Measurements from ENCODE around the gene PPIL3. TPM values are rescaled to one million over a fixed set of nuclear protein-coding genes. Genes with fewer than 3 reads are reported as not detected.

Gene PPIL3
- total and polyA plus RNA-seq, 7 experiments from 2014 or later, result 28.3 to 69.7 (median 31.5) TPM

- Histone ChIP-seq H3K36me3 (ENCODE audit: control insufficient read depth in 2 of 3, insufficient read depth in 3 of 3, low read length in 3 of 3) (peaks cover 9 to 42% (median 22%) of the 10 kb centered on the region in 3 experiments), H3K9me3 (ENCODE audit: control insufficient read depth in 2 of 3, low read length in 3 of 3) (no peaks in the 10 kb centered on the region), H3K4me3 (ENCODE audit: low read length) (peak overlapping the region; percentile 100), H3K27me3 (ENCODE audit: control insufficient read depth in 2 of 2, insufficient read depth in 2 of 2, low read length in 2 of 2) (no peaks in the 10 kb centered on the region), H3K27ac (ENCODE audit: low read depth, low read length) (peak overlapping the region; percentile 98), H3K4me1 (ENCODE audit: control insufficient read depth in 2 of 2, insufficient read depth in 2 of 2, low read length in 2 of 2) (peaks cover 29% of the 10 kb centered on the region in 2 donors)
- POLR2A ChIA-PET, result interaction anchor here (0.6 to 3.2 kb wide), 47 partner anchors 8 to 1513 kb away, joined by 3 to 156 read pairs (median 5); partner anchors contain the start of genes ALS2, BZW1, CASP10 and CASP8
- Mint-ChIP-seq H3K9me3 (peaks cover 0 to 10% (median 0%) of the 10 kb centered on the region in 11 donors), H3K27me3 (peaks cover 0 to 2% (median 0%) of the 10 kb centered on the region in 5 donors), H3K36me3 (peaks cover 24 to 46% (median 34%) of the 10 kb centered on the region in 5 donors), H3K4me1 (peaks cover 30 to 58% (median 48%) of the 10 kb centered on the region in 7 donors), H3K4me3 (peak overlapping the region; percentile 89 to 98 (median 94)), H3K27ac (peak overlapping the region; percentile 99 to 100 (median 100))
- intact Hi-C loops (cut with micrococcal nuclease), result loop anchor here (1.0 to 10.0 kb wide), 17 partner anchors 26 to 917 kb away; partner anchors contain the start of genes BZW1 (in 2 of the 2), NIF3L1 (in 2 of the 2), ORC2 (in 2 of the 2) and PPIL3 (in 2 of the 2)
- ATAC-seq (peak; percentile 6), DNase-seq (peak in 1 of 9 donors; percentile 35)
- CTCF ChIA-PET, result interaction anchor here (0.6 to 1.3 kb wide), 5 partner anchors 23 to 368 kb away, joined by 3 to 4 read pairs (median 3); partner anchors contain the start of gene CASP10
Observed at GRCh38 chr2:200863782-200864175, 25.1 kb downstream of the PPIL3 start.

GRCh38 chr2:200862532-200863000, 26.3 kb downstream of the PPIL3 start:
- Histone ChIP-seq H3K9me3 (ENCODE audit: control insufficient read depth in 2 of 3, low read length in 3 of 3) (no peaks in the 10 kb centered on the region), H3K27ac (ENCODE audit: low read depth, low read length) (peak overlapping the region; percentile 98), H3K36me3 (ENCODE audit: control insufficient read depth in 2 of 3, insufficient read depth in 3 of 3, low read length in 3 of 3) (peaks cover 20 to 54% (median 34%) of the 10 kb centered on the region in 3 experiments), H3K4me3 (ENCODE audit: low read length) (peak overlapping the region; percentile 100), H3K4me1 (ENCODE audit: control insufficient read depth in 2 of 2, insufficient read depth in 2 of 2, low read length in 2 of 2) (peaks cover 30 to 38% of the 10 kb centered on the region in 2 donors), H3K27me3 (ENCODE audit: control insufficient read depth in 2 of 2, insufficient read depth in 2 of 2, low read length in 2 of 2) (no peaks in the 10 kb centered on the region)
- Mint-ChIP-seq H3K4me1 (peaks cover 36 to 66% (median 56%) of the 10 kb centered on the region in 7 donors), H3K36me3 (peaks cover 36 to 53% (median 45%) of the 10 kb centered on the region in 5 donors), H3K9me3 (peaks cover 0 to 13% (median 0%) of the 10 kb centered on the region in 11 donors), H3K27me3 (peaks cover 0 to 2% (median 0%) of the 10 kb centered on the region in 5 donors), H3K4me3 (peak overlapping the region; percentile 89 to 98 (median 94)), H3K27ac (peak overlapping the region; percentile 99 to 100 (median 100))
- peak in 8 of 9 donors; percentile 42 to 90 (median 70) for DNase-seq
- intact Hi-C loops (cut with micrococcal nuclease), result loop anchor here (1.0 to 10.0 kb wide), 5 partner anchors 209 to 908 kb away; partner anchors contain the start of genes HYCC2 (in 1 of the 2), MAIP1 (in 1 of the 2), TMEM237 (in 1 of the 2) and TYW5 (in 1 of the 2)
- POLR2A ChIA-PET, result interaction anchor here (0.6 to 3.2 kb wide), 7 partner anchors 8 to 371 kb away, joined by 3 to 156 read pairs (median 25); partner anchors contain the start of genes NIF3L1 and PPIL3
- ATAC-seq, result peak; percentile 51
- CTCF ChIA-PET, result no interaction called here

GRCh38 chr2:200861617-200862155, 27.2 kb downstream of the PPIL3 start:
- Histone ChIP-seq H3K9me3 (ENCODE audit: control insufficient read depth in 2 of 3, low read length in 3 of 3) (no peaks in the 10 kb centered on the region), H3K4me3 (ENCODE audit: low read length) (peak overlapping the region; percentile 100), H3K27ac (ENCODE audit: low read depth, low read length) (peak overlapping the region; percentile 98), H3K36me3 (ENCODE audit: control insufficient read depth in 2 of 3, insufficient read depth in 3 of 3, low read length in 3 of 3) (peaks cover 29 to 63% (median 43%) of the 10 kb centered on the region in 3 experiments), H3K4me1 (ENCODE audit: control insufficient read depth in 2 of 2, insufficient read depth in 2 of 2, low read length in 2 of 2) (peaks cover 30 to 38% of the 10 kb centered on the region in 2 donors), H3K27me3 (ENCODE audit: control insufficient read depth in 2 of 2, insufficient read depth in 2 of 2, low read length in 2 of 2) (no peaks in the 10 kb centered on the region)
- Mint-ChIP-seq H3K9me3 (peaks cover 0 to 13% (median 0%) of the 10 kb centered on the region in 11 donors), H3K27ac (peak overlapping the region; percentile 78 to 100 (median 100)), H3K4me3 (peak overlapping the region; percentile 89 to 98 (median 94)), H3K36me3 (peaks cover 39 to 60% (median 54%) of the 10 kb centered on the region in 5 donors), H3K27me3 (peaks cover 0 to 2% (median 0%) of the 10 kb centered on the region in 5 donors), H3K4me1 (peaks cover 36 to 68% (median 63%) of the 10 kb centered on the region in 7 donors)
- DNase-seq (no peak), ATAC-seq (no peak)
- intact Hi-C loops (cut with micrococcal nuclease), result loop anchor here (1.0 to 10.0 kb wide), 6 partner anchors 8 to 907 kb away; partner anchors contain the start of genes HYCC2 (in 1 of the 2), MAIP1 (in 1 of the 2), TMEM237 (in 1 of the 2) and TYW5 (in 1 of the 2)
- POLR2A ChIA-PET, result interaction anchor here (0.6 to 4.7 kb wide), 5 partner anchors 10 to 259 kb away, joined by 3 to 22 read pairs (median 5); partner anchors contain the start of genes NIF3L1, ORC2 and PPIL3
- CTCF ChIA-PET, result no interaction called here

- peaks cover 36 to 73% (median 67%) of the 10 kb centered on the region in 7 donors for H3K4me1 Mint-ChIP-seq
- peaks cover 29 to 41% of the 10 kb centered on the region in 2 donors for H3K4me1 ChIP-seq (ENCODE audit: control insufficient read depth in 2 of 2, insufficient read depth in 2 of 2, low read length in 2 of 2)
- peak overlapping the region; percentile 57 to 87 (median 84) for H3K27ac Mint-ChIP-seq
- no peaks in the 10 kb centered on the region for H3K9me3 ChIP-seq (ENCODE audit: control insufficient read depth in 2 of 3, low read length in 3 of 3)
- ChIA-PET POLR2A (interaction anchor here (1.1 to 4.7 kb wide), 4 partner anchors 12 to 49 kb away, joined by 5 to 22 read pairs (median 11); partner anchors contain the start of genes BZW1, NIF3L1 and PPIL3), CTCF (interaction anchor here (1.0 kb wide), 1 partner anchor 17 kb away, joined by 4 read pairs; no protein-coding TSS in a partner anchor)
- peak overlapping the region; percentile 8 for H3K4me3 ChIP-seq (ENCODE audit: low read length)
- peak overlapping the region; percentile 84 to 98 (median 94) for H3K4me3 Mint-ChIP-seq
- H3K27me3 Mint-ChIP-seq, result peaks cover 0 to 2% (median 0%) of the 10 kb centered on the region in 5 donors
- peaks cover 32 to 77% (median 49%) of the 10 kb centered on the region in 3 experiments for H3K36me3 ChIP-seq (ENCODE audit: control insufficient read depth in 2 of 3, insufficient read depth in 3 of 3, low read length in 3 of 3)
- peaks cover 39 to 67% (median 58%) of the 10 kb centered on the region in 5 donors for H3K36me3 Mint-ChIP-seq
- ATAC-seq, result no peak
- H3K27ac ChIP-seq (ENCODE audit: low read depth, low read length), result peak overlapping the region; percentile 98
- peak in 2 of 9 donors; percentile 5 to 50 for DNase-seq
- H3K27me3 ChIP-seq (ENCODE audit: control insufficient read depth in 2 of 2, insufficient read depth in 2 of 2, low read length in 2 of 2), result no peaks in the 10 kb centered on the region
- H3K9me3 Mint-ChIP-seq, result peaks cover 0 to 13% (median 0%) of the 10 kb centered on the region in 11 donors
- intact Hi-C loops (cut with micrococcal nuclease), result loop anchor here (5.0 to 10.0 kb wide), 4 partner anchors 285 to 905 kb away; partner anchors contain the start of genes MAIP1 (in 1 of the 2), TMEM237 (in 1 of the 2) and TYW5 (in 1 of the 2)
Observed at GRCh38 chr2:200860092-200860795, 28.6 kb downstream of the PPIL3 start.

GRCh38 chr2:200856806-200857205, 32.1 kb downstream of the PPIL3 start:
- Histone ChIP-seq H3K36me3 (ENCODE audit: control insufficient read depth in 2 of 3, insufficient read depth in 3 of 3, low read length in 3 of 3) (peaks cover 54 to 91% (median 73%) of the 10 kb centered on the region in 3 experiments), H3K27me3 (ENCODE audit: control insufficient read depth in 2 of 2, insufficient read depth in 2 of 2, low read length in 2 of 2) (no peaks in the 10 kb centered on the region), H3K27ac (ENCODE audit: low read depth, low read length) (no peak overlapping the region), H3K4me1 (ENCODE audit: control insufficient read depth in 2 of 2, insufficient read depth in 2 of 2, low read length in 2 of 2) (peaks cover 25 to 35% of the 10 kb centered on the region in 2 donors), H3K4me3 (ENCODE audit: low read length) (no peak overlapping the region), H3K9me3 (ENCODE audit: control insufficient read depth in 2 of 3, low read length in 3 of 3) (no peaks in the 10 kb centered on the region)
- intact Hi-C loops (cut with micrococcal nuclease), result no loop called here
- Mint-ChIP-seq H3K9me3 (peaks cover 0 to 8% (median 0%) of the 10 kb centered on the region in 11 donors), H3K36me3 (peaks cover 29 to 72% (median 69%) of the 10 kb centered on the region in 5 donors), H3K27ac (peak overlapping the region in 8 of 9 donors; percentile 39 to 85 (median 68)), H3K4me1 (peaks cover 26 to 68% (median 54%) of the 10 kb centered on the region in 7 donors), H3K27me3 (no peaks in the 10 kb centered on the region), H3K4me3 (peak overlapping the region in 4 of 10 donors; percentile 14 to 95 (median 58))
- POLR2A ChIA-PET, result interaction anchor here (0.7 to 5.7 kb wide), 5 partner anchors 7 to 144 kb away, joined by 3 to 37 read pairs (median 4); partner anchors contain the start of gene CLK1
- DNase-seq, result no peak
- CTCF ChIA-PET, result no interaction called here
- ATAC-seq, result no peak

Measured in naive thymus-derived CD4-positive, alpha-beta T cell (primary cell).